Vagina (tissue), 2 donors: ENCODE data around the gene CUL9.

ENCODE experiments used
- CTCF ChIP-seq, 3 experiments: fragments of 450-650 bp in 2 of 3; fragments of 200-600 bp in 1 of 3; sonication (generic) in 1 of 3; IDR thresholded peaks; one replicate each; pipeline ENCODE4 v1.5.1; 2017 to 2019; ENCODE audit warnings: antibody characterized with exemption in 3 of 3, mild to moderate bottlenecking in 2 of 3, moderate library complexity in 2 of 3
- POLR2A ChIP-seq, 2 donors: fragments of 450-650 bp; IDR thresholded peaks; one replicate each; pipeline ENCODE4 v1.6.1; 2017; ENCODE audit warnings: antibody characterized with exemption in 2 of 2, mild to moderate bottlenecking in 2 of 2, moderate library complexity in 2 of 2

- TF ChIP-seq CTCF (IDR thresholded peaks at IDR 0.05) (no peak), POLR2A (IDR thresholded peaks at IDR 0.05) (no peak)
These were observed 3.5 kb downstream of the CUL9 start for GRCh38 chr6:43185391-43185985.
